T-helper 2 cell treated with Interferon-gamma antibody and Interleukin-4, amounts not matched to agents 100 ng/mL and 5 ng/mL, for 36 hours (primary cell): ENCODE measurements around the gene DHX9. TPM values are rescaled to one million over a fixed set of nuclear protein-coding genes. Genes with fewer than 3 reads are reported as not detected.

Experiments
- intact Hi-C: fragments of 100-400 bp; cut with micrococcal nuclease; formaldehyde crosslinking; loops from one replicate; pipeline ENCODE4 v1.15.1; 2023
- total RNA-seq: library from RNA; stranded (reverse); gene quantifications from 2 replicates; pipeline ENCODE4 v1.2.3, GENCODE V29; 2022

DHX9 gene
- total RNA-seq, 1 donor from 2014 or later = 261 TPM

DNA sequence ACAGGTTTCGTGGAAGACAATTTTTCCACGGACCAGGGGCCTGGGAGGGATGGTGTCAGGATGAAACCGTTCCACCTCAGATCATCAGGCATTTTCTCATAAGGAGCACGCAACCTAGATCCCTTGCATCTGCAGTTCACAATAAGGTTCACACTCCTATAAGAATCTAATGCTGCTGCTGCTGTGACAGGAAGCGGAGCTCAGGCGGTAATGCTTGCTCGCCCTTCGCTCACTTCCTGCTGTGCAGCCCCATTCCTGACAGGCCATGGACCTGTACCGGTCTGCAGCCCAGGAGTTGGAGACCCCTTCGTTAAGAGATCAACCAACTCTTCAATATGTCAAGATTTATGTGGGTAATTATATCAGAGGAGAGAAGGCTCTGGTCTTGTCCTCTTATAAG, 3.3 kb upstream of the DHX9 start:
- intact Hi-C loops = loop anchor here (5.0 kb wide), 2 partner anchors 404 to 749 kb away; no protein-coding TSS in a partner anchor

- intact Hi-C loops = no loop called here
Measured at GRCh38 chr1:182841368-182841988, 2.3 kb downstream of the DHX9 start.

GRCh38 chr1:182842265-182842664, 3.1 kb downstream of the DHX9 start:
- intact Hi-C loops = no loop called here

DNA sequence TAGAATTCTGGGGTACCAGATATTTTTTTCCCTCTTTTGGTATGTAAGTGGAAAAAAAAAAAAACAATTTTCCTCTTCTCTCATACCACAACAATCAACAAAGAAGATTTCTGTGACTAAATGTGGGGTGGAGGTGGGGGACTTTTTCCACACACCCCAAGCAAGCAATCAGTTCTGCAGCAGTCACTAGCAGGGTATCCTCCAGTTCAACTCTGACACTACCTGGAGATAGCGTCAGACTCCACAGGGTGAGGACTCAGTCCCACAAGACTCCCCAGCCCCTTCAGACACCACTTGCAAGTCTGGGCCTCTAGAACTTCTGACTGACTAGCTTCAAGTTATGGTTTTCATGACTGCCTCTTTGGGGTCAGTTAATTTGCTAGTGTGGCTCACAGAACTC, 6.2 kb downstream of the DHX9 start:
- intact Hi-C loops = loop anchor here (5.0 kb wide), 1 partner anchor 37 kb away; no protein-coding TSS in a partner anchor

DNA sequence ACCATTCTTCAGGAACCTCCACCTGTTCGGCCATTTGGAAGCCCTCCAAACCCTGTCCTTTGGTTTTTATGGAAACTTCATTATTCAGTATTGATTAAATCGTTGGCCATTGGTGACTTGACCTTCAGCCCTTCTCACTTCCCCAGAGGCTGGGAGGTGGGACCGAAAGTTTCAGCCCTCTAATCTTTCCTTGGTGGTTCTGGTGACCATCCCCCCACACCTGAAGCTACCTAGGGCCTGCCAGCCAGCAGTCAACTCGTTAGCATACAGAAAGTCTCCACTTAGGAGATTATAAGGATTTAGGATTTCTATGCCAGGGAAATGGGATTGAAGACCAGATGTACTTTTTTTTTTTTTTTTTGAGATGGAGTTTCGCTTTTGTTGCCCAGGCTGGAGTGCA, 6.7 kb downstream of the DHX9 start:
- intact Hi-C loops = loop anchor here (5.0 kb wide), 1 partner anchor 36 kb away; no protein-coding TSS in a partner anchor

- intact Hi-C loops = loop anchor here (5.0 kb wide), 1 partner anchor 35 kb away; no protein-coding TSS in a partner anchor
Measured at GRCh38 chr1:182847105-182847504, 8.0 kb downstream of the DHX9 start.

DNA sequence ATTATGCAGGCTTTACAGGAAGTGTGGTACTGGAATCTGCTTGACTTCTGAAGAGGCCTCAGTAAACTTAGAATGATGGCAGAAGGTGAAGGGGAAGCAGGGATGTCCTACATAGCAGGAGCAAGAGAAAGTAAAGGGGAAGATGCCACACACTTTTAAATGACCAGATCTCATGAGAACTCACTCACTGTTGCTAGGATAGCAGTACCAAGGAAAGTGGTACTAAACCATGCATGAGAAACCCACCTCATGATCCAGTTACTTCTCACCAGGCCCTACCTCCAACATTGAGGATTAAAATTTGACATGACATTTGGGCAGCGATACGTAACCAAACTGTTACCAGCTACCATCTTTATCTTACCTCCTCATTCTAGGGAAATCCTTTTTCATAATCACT, 9.6 kb downstream of the DHX9 start:
- intact Hi-C loops = loop anchor here (5.0 kb wide), 1 partner anchor 34 kb away; no protein-coding TSS in a partner anchor

- intact Hi-C loops = no loop called here
Measured at GRCh38 chr1:182850319-182850718, 11.2 kb downstream of the DHX9 start.

- intact Hi-C loops = no loop called here
Measured at GRCh38 chr1:182851825-182852224, 12.7 kb downstream of the DHX9 start.

GRCh38 chr1:182855911-182856310, 16.8 kb downstream of the DHX9 start:
- intact Hi-C loops = no loop called here

GRCh38 chr1:182857212-182857611, 18.1 kb downstream of the DHX9 start:
- intact Hi-C loops = no loop called here

- intact Hi-C loops = no loop called here
Measured at GRCh38 chr1:182860658-182861057, 21.5 kb downstream of the DHX9 start.

DNA sequence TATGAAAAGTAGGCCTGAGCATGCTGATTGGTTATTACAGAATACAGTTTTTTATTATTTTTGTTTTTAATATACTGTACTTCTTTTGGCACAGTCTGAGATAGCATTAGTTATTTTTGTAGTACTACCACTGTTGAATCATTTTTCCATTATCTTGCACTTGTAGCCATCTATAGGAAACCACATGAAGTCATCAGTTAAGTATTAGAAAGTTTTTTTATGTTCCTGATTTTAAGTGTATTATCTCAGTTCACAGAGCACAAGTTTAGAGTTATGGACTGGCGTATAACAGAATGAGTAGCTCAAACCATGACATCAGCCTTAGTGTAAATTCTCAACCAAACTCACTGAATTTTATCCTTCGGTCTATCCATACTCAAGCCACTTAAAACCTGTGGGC, 22.8 kb downstream of the DHX9 start:
- intact Hi-C loops = no loop called here

DNA sequence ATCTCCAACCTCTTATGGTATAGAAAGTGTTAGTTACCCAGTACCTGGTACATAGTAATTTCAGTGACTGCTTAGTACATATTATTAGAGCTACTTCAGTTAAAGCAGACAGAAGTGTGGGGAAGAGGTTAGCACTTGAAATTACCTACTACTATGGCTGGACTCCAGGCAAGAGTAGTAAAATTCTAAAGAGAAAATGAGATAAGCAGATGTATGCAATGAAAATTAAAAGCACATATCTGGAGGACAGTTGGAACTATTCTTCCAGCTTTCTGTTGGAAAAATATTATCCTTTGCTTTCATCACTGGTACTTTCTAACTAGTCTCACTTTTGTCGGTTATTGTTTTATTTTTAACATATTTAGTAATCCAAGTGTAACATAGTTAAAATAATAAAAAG, 23.7 kb downstream of the DHX9 start:
- intact Hi-C loops = no loop called here

DNA sequence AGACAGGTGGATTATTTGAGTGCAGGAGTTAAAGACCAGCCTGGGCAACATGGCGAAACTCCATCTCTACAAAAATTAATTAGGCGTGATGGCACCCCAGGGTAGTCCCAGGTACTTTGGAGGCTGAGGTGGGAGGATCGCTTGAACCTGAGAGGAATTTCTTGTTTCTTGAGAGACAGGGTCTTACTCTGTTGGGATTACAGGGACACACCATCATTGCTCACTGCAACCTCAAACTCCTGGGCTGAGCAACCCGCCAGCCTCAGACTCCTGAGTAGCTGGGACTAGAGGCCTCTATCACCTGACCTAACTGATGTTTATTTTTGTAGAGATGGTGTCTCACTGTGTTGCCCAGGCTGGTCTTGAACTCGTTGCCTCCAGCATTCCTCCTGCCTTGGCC, 24.8 kb downstream of the DHX9 start:
- intact Hi-C loops = no loop called here

- intact Hi-C loops = no loop called here
Measured at GRCh38 chr1:182867861-182868260, 28.7 kb downstream of the DHX9 start.

- intact Hi-C loops = no loop called here
Measured at GRCh38 chr1:182869241-182869666, 30.1 kb downstream of the DHX9 start.

- intact Hi-C loops = no loop called here
Measured at GRCh38 chr1:182872881-182873280, 33.7 kb downstream of the DHX9 start.

DNA sequence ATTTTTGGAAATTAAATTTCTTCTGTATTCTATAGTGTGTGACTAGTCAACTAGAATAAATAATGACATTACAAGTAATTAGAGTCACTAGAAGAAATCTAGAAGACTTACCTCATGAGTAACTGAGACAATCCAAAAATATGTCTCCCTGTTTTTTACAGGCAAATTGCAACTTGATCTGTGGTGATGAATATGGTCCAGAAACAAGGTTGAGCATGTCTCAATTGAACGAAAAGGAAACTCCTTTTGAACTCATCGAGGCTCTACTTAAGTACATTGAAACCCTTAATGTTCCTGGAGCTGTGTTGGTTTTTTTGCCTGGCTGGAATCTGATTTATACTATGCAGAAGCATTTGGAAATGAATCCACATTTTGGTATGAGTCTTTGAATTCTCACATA, 36.7 kb downstream of the DHX9 start:
- intact Hi-C loops = no loop called here

DNA sequence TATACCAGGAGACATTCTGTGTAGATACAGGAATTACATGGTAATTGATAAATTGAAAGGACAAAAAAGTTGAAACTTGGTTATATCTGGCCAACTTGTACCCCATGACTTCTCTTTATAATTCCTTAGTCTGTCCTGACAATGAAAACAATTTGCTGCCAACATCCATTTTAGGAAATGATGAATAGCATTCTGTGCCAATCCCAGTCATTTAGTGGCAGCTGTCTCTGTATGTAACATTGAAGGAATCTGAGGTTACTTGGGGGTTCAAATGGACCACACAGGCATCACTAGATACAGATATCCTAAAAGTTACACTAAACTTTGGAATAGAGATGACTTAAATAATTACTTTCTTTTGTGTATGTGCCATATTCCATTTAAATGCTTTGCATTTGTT, 38.2 kb downstream of the DHX9 start:
- intact Hi-C loops = no loop called here

- intact Hi-C loops = no loop called here
Measured at GRCh38 chr1:182877842-182878241, 38.7 kb downstream of the DHX9 start.

DNA sequence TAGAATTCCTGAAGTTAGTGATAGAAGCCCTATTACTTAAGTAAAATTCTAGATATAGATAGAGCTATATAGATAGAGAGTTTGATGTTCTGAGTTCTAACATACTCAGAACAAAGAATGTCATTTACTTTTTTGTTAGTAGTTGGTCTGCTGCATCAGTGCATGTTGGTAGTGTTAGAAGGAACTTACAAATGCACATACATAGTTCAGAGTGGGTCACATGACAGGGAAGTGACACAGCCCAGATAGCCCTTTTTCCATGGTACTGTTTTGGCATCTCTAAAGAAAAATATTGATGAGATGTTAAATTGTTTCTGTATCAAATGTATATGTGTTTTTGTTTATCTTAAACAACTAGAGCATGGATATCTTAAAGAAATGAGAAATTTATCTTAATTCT, 45.7 kb downstream of the DHX9 start:
- intact Hi-C loops = loop anchor here (5.0 kb wide), 1 partner anchor 38 kb away; no protein-coding TSS in a partner anchor

DNA sequence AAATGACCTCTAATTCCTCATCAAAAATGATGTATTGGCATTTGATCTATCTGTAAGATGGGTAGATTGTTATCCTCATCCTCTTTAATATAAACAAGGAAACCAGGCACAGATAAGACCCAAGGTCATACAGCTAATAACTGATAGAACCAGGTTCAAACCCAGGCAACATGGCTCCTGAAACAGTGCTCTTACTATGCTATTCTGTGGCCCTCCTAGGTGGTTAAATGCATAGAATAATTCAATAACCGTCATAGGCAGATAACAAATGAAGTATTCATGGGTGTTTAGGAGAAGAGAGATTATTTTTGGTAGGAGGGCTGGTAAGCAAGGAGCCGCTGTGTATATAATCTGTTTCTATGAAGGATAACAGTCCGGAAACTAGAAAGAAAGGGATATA, 46.4 kb downstream of the DHX9 start:
- intact Hi-C loops = no loop called here
